Stimulated activated naive CD4-positive, alpha-beta T cell (primary cell): Measurements from ENCODE around the gene CNTLN.
"Not testable (repeated sequence)": the region's sequence is repeated elsewhere in the genome, so short reads cannot be mapped to it uniquely, and the experiment has no call there.

ENCODE experiments used
- DNase-seq, 6 experiments: peaks; one replicate each; lab custom pipeline; 2025; lab: John Stamatoyannopoulos, UW

Gene CNTLN

DNA sequence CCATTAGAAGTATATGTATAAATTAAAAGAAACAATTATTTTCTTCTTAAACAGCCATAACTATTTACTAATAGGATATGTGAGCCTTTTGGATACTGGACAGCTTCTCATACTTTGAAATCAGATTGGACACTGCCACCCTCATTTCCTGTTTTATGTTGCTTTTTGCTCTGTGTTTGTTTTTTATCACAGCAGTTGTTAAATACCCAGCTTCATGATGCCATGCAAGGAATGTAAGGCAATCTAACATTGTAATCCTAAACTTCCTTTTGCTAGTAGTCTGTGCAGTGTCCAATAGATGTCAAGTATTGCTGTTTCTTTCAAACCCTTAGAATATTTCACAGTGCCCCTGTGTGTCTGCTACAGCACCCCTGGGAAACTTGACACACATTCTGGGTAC is 56.2 kb downstream of the CNTLN start:
- no peak for DNase-seq

GRCh38 chr9:17204611-17205152 is 69.8 kb downstream of the CNTLN start:
- no peak for DNase-seq

DNA sequence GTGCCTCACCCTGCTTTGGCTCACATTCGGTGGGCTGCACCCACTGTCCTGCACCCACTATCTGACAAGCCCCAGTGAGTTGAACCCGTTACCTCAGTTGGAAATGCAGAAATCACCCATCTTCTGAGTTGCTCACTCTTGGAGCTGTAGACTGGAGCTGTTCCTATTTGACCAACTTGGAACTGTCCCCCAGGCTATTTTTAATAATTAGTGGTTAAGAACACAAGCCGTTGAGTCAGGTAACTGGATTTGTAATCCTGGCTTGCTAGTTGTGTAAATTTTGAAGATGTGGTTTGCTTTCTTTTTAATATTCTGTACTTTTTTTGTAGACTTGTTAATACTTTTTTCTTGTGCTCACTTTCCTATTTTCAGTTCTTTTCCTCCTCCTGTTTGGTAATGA is 81.2 kb downstream of the CNTLN start:
- DNase-seq: no peak

- DNase-seq: no peak
Measured at GRCh38 chr9:17216646-17217045, 81.8 kb downstream of the CNTLN start.

- DNase-seq: no peak
Measured at GRCh38 chr9:17217272-17217671, 82.4 kb downstream of the CNTLN start.

DNA sequence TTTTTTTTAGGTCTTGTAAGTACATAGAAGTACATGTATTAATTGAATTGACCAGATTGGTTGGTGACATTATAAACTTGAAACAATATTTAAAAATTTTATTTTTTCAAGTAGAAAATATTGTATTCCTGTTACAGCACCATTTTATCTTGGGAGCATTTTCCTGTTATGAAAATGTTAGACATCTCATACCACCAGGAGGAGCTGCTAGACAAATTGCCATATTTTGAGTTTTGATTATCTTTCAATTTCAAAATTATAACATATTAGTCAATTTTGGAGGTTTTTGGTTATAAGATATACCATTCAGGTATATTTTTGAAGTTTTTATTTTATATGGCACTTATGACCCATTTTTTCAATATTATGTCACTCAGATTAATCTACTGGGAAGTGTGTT is 84.4 kb downstream of the CNTLN start:
- DNase-seq: no peak

DNA sequence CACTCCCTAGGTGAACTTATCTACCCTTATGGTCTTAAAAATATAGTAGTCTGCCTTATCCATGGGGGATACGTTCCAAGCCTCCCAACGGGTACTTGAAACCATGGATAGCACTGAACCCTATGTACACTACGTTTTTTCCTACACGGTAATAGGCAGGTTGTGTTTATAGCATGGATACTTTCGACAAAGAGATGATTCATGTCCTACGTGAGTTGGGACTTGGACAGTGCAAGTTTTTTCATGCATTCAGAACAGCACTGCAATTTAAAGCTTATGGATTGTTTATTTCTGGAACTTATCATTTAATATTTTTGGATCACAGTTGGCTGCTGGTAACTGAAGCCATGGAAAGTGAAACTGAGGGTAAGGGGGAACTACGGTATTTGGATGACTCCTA is 88.1 kb downstream of the CNTLN start:
- no peak for DNase-seq

- DNase-seq: no peak
Measured at GRCh38 chr9:17225407-17225806, 90.6 kb downstream of the CNTLN start.

DNA sequence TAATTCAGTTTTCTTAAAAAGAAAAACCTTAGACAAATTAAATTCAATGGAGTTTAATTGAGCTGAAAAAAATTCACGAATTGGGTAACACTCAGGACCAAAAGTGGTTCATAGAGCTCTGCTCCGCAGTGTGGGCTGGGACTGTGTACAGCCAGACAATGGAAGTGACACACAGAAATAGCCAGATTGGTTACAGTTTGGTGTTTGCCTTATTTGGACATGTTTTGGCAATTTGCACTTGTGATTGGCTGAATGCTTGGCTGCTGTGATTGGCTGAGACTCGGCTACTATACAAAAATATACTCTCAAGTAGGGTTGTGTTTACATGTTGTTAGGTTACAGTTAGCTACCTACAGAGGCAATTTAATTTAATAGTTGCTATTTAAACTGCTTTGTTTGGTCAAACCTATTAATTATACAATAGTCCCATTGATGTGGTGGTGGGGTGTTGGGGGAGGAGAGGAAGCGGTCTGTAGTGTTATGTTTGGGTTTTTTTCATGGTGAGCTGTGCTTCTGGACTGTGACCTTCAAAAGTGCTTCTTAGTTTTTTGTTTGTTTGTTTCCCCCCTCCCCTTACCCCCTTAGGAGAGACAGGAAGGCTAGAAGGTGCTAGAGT is 95.2 kb downstream of the CNTLN start:
- DNase-seq: no peak

- no peak for DNase-seq
Measured at GRCh38 chr9:17230646-17231045, 95.8 kb downstream of the CNTLN start.

- no peak for DNase-seq
Measured at GRCh38 chr9:17236147-17236546, 101.3 kb downstream of the CNTLN start.

GRCh38 chr9:17246770-17247169 is 111.9 kb downstream of the CNTLN start:
- DNase-seq: no peak

GRCh38 chr9:17251100-17251499 is 116.3 kb downstream of the CNTLN start:
- DNase-seq: no peak

- DNase-seq: not testable (repeated sequence)
Measured at GRCh38 chr9:17268531-17269188, 133.8 kb downstream of the CNTLN start.

- no peak for DNase-seq
Measured at GRCh38 chr9:17269799-17270198, 135.0 kb downstream of the CNTLN start.

DNA sequence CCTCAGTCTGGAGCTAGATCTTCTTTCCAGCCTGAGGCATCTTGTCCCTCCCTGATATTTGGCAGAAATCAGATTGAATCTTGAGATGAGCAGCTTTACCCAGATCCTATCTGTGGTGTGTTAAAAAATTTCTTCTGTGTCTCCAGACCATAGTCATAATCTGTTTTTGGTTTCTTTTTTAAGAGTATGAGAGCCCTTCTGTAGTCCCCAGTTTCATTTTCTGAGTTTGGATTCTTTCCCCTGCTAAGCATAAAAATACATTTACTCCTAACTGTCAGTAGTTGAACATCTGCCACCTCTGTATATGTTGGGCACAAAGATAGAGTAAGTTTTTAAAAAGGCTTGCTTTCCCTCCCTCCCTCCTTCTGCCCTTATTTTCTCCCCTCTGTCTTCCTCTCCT is 137.7 kb downstream of the CNTLN start:
- DNase-seq: no peak

DNA sequence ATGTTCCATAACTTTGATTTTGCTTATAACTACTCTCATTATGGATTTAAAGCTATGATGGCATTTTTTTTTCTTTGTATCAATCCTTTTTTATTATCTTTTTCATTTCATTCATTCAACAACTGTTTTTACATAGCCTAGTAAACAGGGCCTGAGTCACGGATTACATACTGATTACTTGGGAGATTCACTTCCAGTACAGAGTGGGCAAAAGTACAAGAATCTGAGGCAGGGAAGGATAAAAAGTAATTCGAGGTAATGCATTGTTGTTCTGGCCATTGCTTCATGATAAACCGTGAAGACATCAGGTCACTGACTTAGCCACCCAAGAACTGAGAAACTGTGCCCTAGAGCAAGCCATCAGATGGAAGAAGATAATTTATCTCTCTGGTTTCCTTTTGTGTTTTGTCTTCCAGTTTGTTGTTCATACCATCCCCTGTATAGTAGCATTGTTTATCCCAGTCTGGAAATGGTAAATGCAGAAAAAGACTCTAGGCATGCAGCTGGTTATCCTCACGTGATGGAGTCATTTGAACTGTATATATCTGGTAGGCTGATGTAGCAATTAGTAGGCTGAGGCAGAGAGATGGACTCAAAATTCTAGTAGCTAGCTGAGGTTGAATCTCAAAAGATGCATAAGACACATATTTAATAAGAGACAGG is 145.6 kb downstream of the CNTLN start:
- DNase-seq: no peak

DNA sequence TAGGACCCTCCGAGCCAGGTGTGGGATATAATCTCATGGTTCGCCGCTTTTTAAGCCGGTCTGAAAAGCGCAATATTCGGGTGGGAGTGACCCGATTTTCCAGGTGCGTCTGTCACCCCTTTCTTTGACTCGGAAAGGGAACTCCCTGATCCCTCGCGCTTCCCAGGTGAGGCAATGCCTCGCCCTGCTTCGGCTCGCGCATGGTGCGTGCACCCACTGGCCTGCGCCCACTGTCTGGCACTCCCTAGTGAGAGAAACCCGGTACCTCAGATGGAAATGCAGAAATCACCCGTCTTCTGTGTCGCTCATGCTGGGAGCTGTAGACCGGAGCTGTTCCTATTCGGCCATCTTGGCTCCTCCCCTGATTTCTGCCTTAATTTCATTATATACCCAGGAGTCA is 155.8 kb downstream of the CNTLN start:
- DNase-seq: not testable (repeated sequence)

GRCh38 chr9:17291766-17292165 is 156.9 kb downstream of the CNTLN start:
- no peak for DNase-seq

DNA sequence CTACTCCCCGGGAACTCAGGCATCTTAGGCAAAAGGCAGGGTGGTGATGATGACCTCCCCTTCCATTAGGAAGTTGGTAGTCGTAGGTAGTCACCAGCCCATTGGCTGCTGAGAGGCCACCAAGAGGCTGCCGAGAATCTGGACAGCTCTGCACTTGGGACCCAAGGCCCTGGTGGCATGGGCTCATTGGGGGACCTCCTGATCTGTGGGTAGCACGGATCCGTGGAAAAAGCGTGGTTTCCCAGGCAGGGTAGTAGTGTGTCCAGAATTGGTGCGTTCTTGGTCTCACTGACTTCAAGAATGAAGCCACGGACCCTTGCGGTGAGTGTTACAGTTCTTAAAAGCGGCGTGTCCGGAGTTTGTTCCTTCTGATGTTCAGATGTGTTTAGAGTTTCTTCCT is 158.8 kb downstream of the CNTLN start:
- no peak for DNase-seq

- no peak for DNase-seq
Measured at GRCh38 chr9:17294822-17295624, 160.2 kb downstream of the CNTLN start.

DNA sequence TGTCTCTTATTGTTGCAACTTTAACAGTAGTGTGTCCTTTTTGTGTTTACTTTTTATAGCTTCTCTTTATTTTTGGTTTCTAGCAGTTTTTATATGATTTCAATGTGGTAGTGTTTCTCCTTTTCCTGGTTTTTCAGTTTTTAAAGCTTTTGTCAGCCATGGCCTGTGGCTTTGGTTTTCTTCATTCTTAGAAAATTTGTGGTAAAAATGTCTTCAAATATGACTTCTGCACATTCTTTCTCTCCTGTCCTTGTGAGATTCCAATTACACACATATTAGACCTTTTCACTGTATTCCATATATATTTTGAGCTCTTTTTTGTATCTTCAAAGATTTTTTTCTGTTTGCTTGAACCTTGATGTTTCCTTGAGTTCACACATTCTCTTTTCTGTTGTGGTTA is 180.5 kb downstream of the CNTLN start:
- no peak for DNase-seq
